GM06990 (cell line): ENCODE results near the gene TP53TG5.

Experiments
- DNase-seq: peaks from one replicate; pipeline ENCODE4 v3.0.0-alpha.2; 2011; ENCODE audit not compliant: insufficient read length; ENCODE audit errors: extremely low read depth
- H3K27me3 ChIP-seq: replicated peaks from 2 replicates; pipeline ENCODE4 v1.6.0; 2011; ENCODE audit warnings: low read length; ENCODE audit not compliant: control insufficient read depth, insufficient read depth
- H3K36me3 ChIP-seq: 2 replicates; pipeline ENCODE4 v1.5.1; 2011; ENCODE audit warnings: low read length; ENCODE audit not compliant: control insufficient read depth, insufficient read depth
- H3K4me3 ChIP-seq: replicated peaks from 2 replicates; pipeline ENCODE4 v1.5.1; 2011; ENCODE audit warnings: low read depth, mild to moderate bottlenecking, control low read depth, low read length
- TF ChIP-seq, protein P1 (sequence below): IDR thresholded peaks from 2 replicates; pipeline ENCODE4 v1.5.1; 2011; ENCODE audit warnings: low read length, control low read depth, mild to moderate bottlenecking, inconsistent platforms; ENCODE audit not compliant: insufficient read depth, poor library complexity, severe bottlenecking

The TP53TG5 gene

DNA sequence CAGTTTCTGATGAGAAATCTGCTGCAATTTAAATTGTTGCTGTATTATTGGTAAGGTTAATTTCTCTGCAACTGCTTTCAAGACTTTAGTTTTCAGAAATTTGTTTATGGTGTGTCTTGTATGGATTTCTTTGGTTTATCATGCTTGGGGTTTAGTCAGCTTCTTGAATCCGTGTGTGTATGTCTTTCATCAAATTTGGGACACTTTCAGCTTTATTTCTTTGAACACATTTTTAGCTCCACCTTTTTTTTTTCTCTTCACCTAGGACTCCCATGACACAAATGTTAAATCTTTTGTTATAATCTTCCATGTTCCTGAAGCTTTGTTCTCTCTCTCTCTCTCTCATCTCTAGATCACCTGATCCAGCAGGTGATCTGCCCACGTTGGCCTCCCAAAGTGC is 13.4 kb upstream of the TP53TG5 start:
- no peak overlapping the region for H3K4me3 ChIP-seq
- TF ChIP-seq, protein P1, sequence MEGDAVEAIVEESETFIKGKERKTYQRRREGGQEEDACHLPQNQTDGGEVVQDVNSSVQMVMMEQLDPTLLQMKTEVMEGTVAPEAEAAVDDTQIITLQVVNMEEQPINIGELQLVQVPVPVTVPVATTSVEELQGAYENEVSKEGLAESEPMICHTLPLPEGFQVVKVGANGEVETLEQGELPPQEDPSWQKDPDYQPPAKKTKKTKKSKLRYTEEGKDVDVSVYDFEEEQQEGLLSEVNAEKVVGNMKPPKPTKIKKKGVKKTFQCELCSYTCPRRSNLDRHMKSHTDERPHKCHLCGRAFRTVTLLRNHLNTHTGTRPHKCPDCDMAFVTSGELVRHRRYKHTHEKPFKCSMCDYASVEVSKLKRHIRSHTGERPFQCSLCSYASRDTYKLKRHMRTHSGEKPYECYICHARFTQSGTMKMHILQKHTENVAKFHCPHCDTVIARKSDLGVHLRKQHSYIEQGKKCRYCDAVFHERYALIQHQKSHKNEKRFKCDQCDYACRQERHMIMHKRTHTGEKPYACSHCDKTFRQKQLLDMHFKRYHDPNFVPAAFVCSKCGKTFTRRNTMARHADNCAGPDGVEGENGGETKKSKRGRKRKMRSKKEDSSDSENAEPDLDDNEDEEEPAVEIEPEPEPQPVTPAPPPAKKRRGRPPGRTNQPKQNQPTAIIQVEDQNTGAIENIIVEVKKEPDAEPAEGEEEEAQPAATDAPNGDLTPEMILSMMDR, result no peak
- no peak for DNase-seq
- H3K27me3 ChIP-seq, result no peaks in the 10 kb centered on the region
- no peaks in the 10 kb centered on the region for H3K36me3 ChIP-seq

DNA sequence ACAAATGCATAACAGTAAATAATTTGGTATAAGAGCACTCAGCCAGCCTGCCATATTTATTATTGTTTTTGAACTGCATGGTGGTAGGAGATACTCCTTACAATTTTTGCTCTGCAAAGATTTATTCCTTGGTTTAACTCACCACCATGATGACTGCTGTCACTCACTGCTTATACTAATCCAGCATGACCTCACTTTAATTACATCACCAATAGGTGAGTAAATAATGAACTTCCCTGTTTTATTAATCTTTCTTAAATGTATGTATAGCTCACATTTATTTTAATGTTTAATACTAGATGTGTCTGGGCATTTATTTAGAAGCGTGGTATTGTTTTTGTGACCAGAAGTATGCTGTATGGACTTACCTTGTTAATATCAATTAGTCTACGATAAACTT is 12.8 kb upstream of the TP53TG5 start:
- Histone ChIP-seq H3K4me3 (no peak overlapping the region), H3K36me3 (no peaks in the 10 kb centered on the region), H3K27me3 (no peaks in the 10 kb centered on the region)
- DNase-seq, result no peak
- TF ChIP-seq, protein P1, result no peak

DNA sequence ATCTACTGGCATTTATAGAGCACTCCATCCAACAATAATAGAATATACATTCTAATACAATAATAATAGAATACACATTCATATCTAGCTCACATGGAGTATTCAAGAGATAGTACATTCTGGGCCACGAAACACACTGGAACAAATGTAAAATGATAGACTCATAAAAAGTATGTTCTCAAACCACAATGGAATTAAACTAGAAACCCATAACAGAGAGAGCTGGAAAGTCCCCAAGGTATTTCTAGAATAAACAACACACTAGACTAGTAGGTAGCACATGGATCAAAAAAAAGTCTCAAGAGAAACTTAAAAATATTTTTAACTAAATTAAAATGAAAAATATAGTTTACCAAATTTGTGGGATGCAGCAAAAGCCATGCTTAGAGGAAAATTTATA is 9.1 kb upstream of the TP53TG5 start:
- Histone ChIP-seq H3K36me3 (no peaks in the 10 kb centered on the region), H3K4me3 (no peak overlapping the region), H3K27me3 (no peaks in the 10 kb centered on the region)
- DNase-seq, result no peak
- TF ChIP-seq, protein P1, result no peak

DNA sequence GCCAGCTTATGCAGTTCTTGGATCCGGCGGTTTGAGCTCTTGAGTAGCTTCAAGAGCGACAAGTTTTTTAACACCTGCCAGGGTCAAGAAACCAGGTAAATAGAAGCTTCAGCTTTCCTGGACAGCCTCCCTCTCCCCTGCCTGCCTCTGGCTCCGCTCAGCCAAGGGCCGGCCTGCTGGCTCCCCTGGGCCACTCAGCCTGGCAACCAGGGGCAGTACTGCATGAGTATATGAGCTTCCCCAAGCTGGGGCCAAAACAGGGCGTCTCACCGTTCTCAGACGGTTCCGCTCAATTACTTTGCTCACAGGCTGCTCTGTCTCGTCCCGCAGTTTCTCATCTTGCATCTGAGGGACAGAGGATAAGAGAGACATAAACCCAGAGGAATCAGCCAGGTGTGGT is 856 bp downstream of the TP53TG5 start:
- H3K4me3 ChIP-seq, result no peak overlapping the region
- no peaks in the 10 kb centered on the region; the same call in 1 of the 2 replicates for H3K27me3 ChIP-seq
- no peak for DNase-seq
- H3K36me3 ChIP-seq, result peaks cover 2% of the 10 kb centered on the region; the same call in 1 of the 2 replicates
- TF ChIP-seq, protein P1, result no peak

DNA sequence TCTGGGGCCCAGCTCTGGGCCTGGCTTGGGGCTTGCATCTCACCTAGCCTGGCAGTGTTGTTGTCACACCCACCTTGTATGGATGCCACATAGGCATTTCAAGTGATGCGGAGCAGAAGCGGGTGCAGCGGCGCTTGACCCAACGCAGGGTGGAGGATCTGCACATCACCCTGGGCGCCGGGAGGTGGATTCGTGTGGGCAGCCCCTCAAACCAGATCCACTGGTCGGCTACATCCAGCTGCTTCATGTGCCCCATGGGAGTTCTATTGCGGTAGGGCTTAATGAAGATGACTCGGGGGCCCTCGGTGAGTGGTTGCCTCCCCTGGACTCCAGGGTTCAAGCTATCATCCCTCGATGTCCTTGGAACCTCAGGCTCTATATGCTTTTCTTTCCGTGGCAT is 3.2 kb downstream of the TP53TG5 start:
- no peak overlapping the region for H3K4me3 ChIP-seq
- H3K27me3 ChIP-seq, result no peaks in the 10 kb centered on the region; the same call in 1 of the 2 replicates
- TF ChIP-seq, protein P1, result no peak
- peaks cover 2% of the 10 kb centered on the region; the same call in 1 of the 2 replicates for H3K36me3 ChIP-seq
- DNase-seq, result no peak

DNA sequence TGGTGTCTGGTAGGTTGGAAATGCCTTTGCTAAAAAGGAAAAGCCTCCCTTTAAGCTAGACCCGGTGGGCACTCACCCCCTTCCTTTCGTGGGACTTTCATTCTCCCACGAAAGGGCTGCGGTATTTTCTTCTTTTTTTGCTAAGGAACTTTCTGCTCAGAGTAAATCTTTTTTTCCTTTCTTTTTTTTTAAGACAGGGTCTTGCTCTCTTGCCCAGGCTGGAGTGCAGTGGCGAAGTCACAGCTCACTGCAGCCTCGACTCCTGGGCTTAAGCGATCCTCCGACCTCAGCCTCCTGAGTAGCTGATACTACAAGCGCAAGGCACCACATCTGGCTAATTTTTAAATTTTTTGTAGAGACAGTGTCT is 4.0 kb downstream of the TP53TG5 start:
- no peak overlapping the region for H3K4me3 ChIP-seq
- no peak for DNase-seq
- TF ChIP-seq, protein P1, result no peak
- H3K36me3 ChIP-seq, result peaks cover 2% of the 10 kb centered on the region; the same call in 1 of the 2 replicates
- H3K27me3 ChIP-seq, result no peaks in the 10 kb centered on the region
